Epithelial cell of proximal tubule (primary cell): ENCODE results near the gene EMC1. TPM values are rescaled to one million over a fixed set of nuclear protein-coding genes. Genes with fewer than 3 reads are reported as not detected.
"Not testable (repeated sequence)": the region's sequence is repeated elsewhere in the genome, so short reads cannot be mapped to it uniquely, and the experiment has no call there.

ENCODE experiments used
- DNase-seq: peaks from one replicate; pipeline ENCODE4 v3.0.0-alpha.2; 2011; ENCODE audit warnings: low read depth
- H3K4me3 ChIP-seq: 2 replicates; pipeline ENCODE4 v1.5.1; 2011; ENCODE audit warnings: low read depth, mild to moderate bottlenecking, low read length
- CTCF ChIP-seq: conservative IDR thresholded peaks from 2 replicates; pipeline ENCODE4 v1.5.1; 2012; ENCODE audit warnings: low read depth, mild to moderate bottlenecking, low read length
- total RNA-seq: library from RNA; depleted of rRNA; stranded (reverse); fragments of >200 nt; gene quantifications from 2 replicates; pipeline ENCODE4 v1.2.3, GENCODE V29; 2015

EMC1 gene
- total RNA-seq, 1 donor from 2014 or later: 28.8 TPM

- no peak for TF ChIP-seq CTCF
- DNase-seq: no peak
- no peak overlapping the region for H3K4me3 ChIP-seq
Observed at GRCh38 chr1:19220991-19221390, 30.3 kb downstream of the EMC1 start.

- no peak for DNase-seq
- no peak overlapping the region for H3K4me3 ChIP-seq
- no peak for TF ChIP-seq CTCF
Observed at GRCh38 chr1:19220080-19220846, 31.1 kb downstream of the EMC1 start.

- no peak for DNase-seq
- TF ChIP-seq CTCF: no peak
- H3K4me3 ChIP-seq: no peak overlapping the region
Observed at GRCh38 chr1:19219451-19219850, 31.9 kb downstream of the EMC1 start.

GRCh38 chr1:19216585-19216984 lies 34.7 kb downstream of the EMC1 start:
- not testable (repeated sequence) for DNase-seq, H3K4me3 ChIP-seq

GRCh38 chr1:19213580-19213979 lies 37.7 kb downstream of the EMC1 start:
- DNase-seq: no peak
- no peak overlapping the region for H3K4me3 ChIP-seq
- no peak for TF ChIP-seq CTCF

- no peak for DNase-seq
- no peak overlapping the region for H3K4me3 ChIP-seq
- TF ChIP-seq CTCF: no peak
Observed at GRCh38 chr1:19212167-19212566, 39.2 kb downstream of the EMC1 start.

- DNase-seq: no peak
Observed at GRCh38 chr1:19210772-19211549, 40.4 kb downstream of the EMC1 start.

More at GRCh38 chr1:19210772-19211549, 40.4 kb downstream of the EMC1 start:
- no peak for TF ChIP-seq CTCF
- peak overlapping the region; percentile 87 for H3K4me3 ChIP-seq
